ENCODE results near the gene PSRC1.

DNA sequence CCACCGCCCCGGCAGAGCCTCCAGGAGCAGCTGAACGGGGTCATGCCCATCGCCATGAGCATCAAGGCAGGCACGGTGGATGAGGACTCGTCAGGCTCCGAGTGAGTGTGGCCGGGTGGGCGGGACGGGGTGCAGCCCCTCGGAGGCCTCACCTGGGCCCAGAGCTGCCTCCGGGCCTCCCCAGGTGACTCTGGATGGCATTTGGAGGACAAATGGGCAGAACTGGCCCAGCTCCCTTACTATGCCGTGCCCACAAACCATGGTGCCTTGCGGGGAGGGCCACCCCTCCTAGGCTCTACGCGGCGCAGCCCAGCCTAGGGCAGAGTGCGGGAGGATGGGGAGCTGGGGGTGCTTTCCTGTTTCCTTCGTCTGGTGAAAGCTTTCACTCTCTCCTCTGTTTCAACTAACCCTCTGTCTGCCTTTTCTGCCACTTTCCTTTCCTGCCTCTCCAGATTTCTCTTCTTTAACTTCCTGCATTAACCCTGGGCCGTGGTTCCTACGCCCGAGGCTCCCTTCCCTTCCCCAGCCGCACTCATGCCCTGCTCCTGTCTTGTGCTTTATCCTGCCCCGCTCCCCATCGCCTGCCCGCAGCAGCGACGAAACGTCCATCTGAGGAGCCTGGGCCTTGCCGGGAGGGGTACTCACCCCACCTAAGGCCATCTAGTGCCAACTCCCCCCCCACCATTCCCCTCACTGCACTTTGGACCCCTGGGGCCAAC, 9.2 kb downstream of the PSRC1 start:
- TF ChIP-seq, protein P1, sequence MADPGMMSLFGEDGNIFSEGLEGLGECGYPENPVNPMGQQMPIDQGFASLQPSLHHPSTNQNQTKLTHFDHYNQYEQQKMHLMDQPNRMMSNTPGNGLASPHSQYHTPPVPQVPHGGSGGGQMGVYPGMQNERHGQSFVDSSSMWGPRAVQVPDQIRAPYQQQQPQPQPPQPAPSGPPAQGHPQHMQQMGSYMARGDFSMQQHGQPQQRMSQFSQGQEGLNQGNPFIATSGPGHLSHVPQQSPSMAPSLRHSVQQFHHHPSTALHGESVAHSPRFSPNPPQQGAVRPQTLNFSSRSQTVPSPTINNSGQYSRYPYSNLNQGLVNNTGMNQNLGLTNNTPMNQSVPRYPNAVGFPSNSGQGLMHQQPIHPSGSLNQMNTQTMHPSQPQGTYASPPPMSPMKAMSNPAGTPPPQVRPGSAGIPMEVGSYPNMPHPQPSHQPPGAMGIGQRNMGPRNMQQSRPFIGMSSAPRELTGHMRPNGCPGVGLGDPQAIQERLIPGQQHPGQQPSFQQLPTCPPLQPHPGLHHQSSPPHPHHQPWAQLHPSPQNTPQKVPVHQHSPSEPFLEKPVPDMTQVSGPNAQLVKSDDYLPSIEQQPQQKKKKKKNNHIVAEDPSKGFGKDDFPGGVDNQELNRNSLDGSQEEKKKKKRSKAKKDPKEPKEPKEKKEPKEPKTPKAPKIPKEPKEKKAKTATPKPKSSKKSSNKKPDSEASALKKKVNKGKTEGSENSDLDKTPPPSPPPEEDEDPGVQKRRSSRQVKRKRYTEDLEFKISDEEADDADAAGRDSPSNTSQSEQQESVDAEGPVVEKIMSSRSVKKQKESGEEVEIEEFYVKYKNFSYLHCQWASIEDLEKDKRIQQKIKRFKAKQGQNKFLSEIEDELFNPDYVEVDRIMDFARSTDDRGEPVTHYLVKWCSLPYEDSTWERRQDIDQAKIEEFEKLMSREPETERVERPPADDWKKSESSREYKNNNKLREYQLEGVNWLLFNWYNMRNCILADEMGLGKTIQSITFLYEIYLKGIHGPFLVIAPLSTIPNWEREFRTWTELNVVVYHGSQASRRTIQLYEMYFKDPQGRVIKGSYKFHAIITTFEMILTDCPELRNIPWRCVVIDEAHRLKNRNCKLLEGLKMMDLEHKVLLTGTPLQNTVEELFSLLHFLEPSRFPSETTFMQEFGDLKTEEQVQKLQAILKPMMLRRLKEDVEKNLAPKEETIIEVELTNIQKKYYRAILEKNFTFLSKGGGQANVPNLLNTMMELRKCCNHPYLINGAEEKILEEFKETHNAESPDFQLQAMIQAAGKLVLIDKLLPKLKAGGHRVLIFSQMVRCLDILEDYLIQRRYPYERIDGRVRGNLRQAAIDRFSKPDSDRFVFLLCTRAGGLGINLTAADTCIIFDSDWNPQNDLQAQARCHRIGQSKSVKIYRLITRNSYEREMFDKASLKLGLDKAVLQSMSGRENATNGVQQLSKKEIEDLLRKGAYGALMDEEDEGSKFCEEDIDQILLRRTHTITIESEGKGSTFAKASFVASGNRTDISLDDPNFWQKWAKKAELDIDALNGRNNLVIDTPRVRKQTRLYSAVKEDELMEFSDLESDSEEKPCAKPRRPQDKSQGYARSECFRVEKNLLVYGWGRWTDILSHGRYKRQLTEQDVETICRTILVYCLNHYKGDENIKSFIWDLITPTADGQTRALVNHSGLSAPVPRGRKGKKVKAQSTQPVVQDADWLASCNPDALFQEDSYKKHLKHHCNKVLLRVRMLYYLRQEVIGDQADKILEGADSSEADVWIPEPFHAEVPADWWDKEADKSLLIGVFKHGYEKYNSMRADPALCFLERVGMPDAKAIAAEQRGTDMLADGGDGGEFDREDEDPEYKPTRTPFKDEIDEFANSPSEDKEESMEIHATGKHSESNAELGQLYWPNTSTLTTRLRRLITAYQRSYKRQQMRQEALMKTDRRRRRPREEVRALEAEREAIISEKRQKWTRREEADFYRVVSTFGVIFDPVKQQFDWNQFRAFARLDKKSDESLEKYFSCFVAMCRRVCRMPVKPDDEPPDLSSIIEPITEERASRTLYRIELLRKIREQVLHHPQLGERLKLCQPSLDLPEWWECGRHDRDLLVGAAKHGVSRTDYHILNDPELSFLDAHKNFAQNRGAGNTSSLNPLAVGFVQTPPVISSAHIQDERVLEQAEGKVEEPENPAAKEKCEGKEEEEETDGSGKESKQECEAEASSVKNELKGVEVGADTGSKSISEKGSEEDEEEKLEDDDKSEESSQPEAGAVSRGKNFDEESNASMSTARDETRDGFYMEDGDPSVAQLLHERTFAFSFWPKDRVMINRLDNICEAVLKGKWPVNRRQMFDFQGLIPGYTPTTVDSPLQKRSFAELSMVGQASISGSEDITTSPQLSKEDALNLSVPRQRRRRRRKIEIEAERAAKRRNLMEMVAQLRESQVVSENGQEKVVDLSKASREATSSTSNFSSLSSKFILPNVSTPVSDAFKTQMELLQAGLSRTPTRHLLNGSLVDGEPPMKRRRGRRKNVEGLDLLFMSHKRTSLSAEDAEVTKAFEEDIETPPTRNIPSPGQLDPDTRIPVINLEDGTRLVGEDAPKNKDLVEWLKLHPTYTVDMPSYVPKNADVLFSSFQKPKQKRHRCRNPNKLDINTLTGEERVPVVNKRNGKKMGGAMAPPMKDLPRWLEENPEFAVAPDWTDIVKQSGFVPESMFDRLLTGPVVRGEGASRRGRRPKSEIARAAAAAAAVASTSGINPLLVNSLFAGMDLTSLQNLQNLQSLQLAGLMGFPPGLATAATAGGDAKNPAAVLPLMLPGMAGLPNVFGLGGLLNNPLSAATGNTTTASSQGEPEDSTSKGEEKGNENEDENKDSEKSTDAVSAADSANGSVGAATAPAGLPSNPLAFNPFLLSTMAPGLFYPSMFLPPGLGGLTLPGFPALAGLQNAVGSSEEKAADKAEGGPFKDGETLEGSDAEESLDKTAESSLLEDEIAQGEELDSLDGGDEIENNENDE (IDR thresholded peaks at IDR 0.05; ENCODE audit: insufficient replicate concordance, low read length) = no peak
- TF ChIP-seq CHD1 (IDR thresholded peaks at IDR 0.05; ENCODE audit: low read depth, low read length) (no peak), POLR2A (IDR thresholded peaks at IDR 0.05; ENCODE audit: control extremely low read depth in 1 of 2, low read depth in 2 of 2, low read length in 2 of 2) (no peak)
